Measurements from ENCODE around the gene OGG1.

The OGG1 gene

DNA sequence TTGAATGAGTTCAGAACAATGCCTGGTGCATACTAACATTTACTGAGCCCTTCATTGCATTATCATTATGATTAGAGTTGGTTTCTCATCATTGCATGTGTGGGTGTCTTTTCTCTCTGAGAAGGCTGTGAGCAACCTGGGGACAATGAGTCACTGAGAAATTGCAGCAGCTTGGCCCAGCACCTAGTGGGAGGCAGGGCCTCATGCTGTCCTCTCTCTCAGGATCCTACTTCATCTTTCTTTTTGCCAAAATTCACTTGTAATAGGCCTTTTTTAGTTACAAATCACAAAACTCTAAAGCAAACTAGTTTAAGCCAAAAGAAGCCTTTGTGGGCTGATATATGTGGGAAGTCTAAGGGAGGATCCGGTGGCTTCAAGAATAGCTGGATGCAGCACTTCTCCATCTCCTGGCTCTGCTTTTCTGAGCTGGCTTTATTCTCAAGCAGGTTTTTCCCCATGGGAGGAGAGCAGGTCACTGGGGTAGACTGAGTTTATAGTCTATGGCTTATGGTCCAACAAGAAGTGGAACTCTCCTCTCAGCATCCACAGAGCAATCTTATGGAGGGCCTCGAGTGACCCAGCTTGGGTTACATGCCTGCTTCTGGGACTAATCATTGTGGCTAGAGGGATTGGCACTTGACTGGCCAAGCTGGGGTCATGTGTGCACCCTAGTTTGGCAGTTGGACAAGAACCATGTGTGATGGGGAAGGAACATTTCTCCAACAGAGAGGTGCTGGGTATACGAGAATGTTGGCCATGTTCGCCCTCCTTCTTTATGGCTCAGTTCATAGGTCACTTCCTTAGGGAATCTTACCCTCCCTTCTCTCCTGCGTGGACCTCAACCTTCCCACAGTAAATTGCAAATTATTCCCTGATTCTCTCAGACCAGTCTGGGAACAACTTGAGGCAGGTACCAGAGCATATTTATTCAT, 28.7 kb downstream of the OGG1 start:
- Histone ChIP-seq H3K4me3 (no peak overlapping the region), H3K4me1 (no peaks in the 10 kb centered on the region), H3K27me3 (ENCODE audit: low read depth) (no peaks in the 10 kb centered on the region), H3K9me3 (no peaks in the 10 kb centered on the region), H3K36me3 (replicated peaks) (peaks cover 21% of the 10 kb centered on the region)
- DNase-seq (ENCODE audit: low spot score in 2 of 2) = no peak
- in situ Hi-C loops (cut with MboI; ENCODE audit: low sequenced_read_pairs) = no loop called here

DNA sequence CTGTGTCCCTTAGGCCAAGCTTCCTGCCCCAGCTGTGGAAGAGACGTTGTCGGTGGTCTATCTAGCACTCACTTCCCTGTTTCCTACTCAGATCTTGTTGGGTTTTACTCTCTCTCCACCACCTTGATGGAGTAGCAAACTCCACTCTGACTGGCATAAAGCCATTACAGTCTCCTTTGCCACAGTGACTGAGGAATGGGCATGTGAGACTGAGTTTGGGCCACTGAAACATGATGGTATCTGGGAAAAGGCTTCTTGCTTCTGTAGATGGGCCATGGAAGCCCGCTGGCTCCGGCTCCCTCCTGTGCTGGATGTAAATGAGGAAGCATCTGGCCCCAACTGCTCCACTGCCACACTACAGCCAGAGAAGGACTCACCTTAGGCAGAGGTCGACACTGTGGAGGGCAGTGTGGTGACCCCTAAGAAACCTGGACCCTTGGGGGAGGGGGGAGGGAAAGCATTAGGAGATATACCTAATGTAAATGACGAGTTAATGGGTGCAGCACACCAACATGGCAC, 29.4 kb downstream of the OGG1 start:
- DNase-seq (ENCODE audit: low spot score in 2 of 2) = no peak
- no peaks in the 10 kb centered on the region for H3K4me1 ChIP-seq
- in situ Hi-C loops (cut with MboI; ENCODE audit: low sequenced_read_pairs) = no loop called here

DNA sequence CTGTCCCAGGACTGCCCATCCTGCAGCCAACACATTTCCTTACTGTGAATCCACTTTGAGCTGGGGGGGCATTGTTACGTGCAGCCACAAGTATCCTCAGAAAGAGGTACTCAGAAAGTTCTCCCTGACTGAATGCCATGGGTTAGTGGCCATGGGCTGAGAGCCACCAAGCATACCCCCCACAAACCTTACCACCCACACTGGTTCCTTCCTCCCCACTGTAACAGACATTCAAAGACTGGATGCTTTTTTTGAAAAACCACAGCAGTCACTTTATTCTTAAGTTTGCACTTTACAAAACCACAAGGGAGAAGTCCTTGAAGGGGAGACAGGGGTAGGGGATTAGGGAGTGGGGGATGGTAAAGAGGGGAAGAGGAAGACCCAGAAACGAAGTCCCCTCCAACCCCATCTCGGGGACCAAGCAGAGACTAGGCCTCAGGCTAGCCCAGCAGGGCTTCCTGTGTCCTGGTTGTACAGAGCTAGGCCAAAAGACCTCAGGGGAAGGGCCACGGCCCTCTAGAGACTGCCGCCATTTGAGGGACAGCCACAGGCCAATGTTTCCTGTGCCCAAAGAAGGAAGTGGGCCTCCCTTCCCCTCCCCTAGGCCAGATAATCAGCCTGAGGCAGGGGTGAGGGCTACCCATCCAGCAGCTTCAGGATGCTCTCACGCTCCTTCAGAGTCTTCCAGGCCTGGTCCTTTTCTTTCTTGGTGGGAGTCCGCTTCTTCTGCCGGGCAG, 30.1 kb downstream of the OGG1 start:
- Histone ChIP-seq H3K4me3 (no peak overlapping the region), H3K9me3 (no peaks in the 10 kb centered on the region), H3K4me1 (no peaks in the 10 kb centered on the region), H3K36me3 (replicated peaks) (peaks cover 28% of the 10 kb centered on the region), H3K27me3 (ENCODE audit: low read depth) (no peaks in the 10 kb centered on the region)
- in situ Hi-C loops (cut with MboI; ENCODE audit: low sequenced_read_pairs) = no loop called here
- DNase-seq (ENCODE audit: low spot score in 2 of 2) = no peak

More for the DNA sequence above, 29.4 kb downstream of the OGG1 start:
- Histone ChIP-seq H3K27me3 (ENCODE audit: low read depth) (no peaks in the 10 kb centered on the region), H3K36me3 (replicated peaks) (peaks cover 23% of the 10 kb centered on the region), H3K9me3 (no peaks in the 10 kb centered on the region), H3K4me3 (no peak overlapping the region)

DNA sequence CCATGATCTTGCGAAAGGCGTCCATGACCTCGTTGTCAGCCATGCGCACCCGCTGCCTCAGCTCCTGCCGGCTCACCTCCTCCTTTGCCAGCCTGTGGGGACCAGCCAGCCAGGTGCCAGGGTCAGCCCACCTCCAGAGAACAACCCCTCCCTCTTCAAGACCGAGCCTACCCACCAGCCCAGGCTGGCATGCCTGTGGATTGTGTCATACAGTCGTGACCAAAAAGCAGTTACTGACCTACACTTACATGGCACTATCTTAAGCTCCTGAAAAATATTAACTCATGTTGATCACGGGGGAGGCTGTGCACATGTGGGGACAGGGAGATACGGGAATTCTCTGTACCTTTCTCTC, 30.7 kb downstream of the OGG1 start:
- Histone ChIP-seq H3K9me3 (no peaks in the 10 kb centered on the region), H3K4me3 (no peak overlapping the region), H3K36me3 (replicated peaks) (peaks cover 33% of the 10 kb centered on the region), H3K27me3 (ENCODE audit: low read depth) (no peaks in the 10 kb centered on the region), H3K4me1 (no peaks in the 10 kb centered on the region)
- DNase-seq (ENCODE audit: low spot score in 2 of 2) = no peak
- in situ Hi-C loops (cut with MboI; ENCODE audit: low sequenced_read_pairs) = no loop called here

DNA sequence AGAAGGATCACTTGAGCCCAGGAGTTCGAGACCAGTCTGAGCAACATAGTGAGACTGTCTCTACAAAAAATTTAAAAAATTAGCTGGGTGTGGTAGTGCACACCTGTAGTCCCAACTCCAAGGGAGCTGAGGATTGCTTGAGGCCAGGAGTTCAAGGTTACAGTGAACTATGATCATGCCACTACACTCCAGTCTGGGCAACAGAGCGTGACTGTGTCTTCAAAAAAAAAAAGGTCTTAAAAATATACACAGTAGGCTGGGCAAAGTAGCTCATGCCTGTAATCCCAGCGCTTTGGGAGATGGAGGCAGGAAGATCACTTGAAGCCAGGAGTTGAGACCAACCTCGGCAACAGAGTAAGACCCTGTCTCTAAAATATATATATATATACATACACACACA, 31.2 kb downstream of the OGG1 start:
- H3K36me3 ChIP-seq (replicated peaks) = peaks cover 36% of the 10 kb centered on the region
- H3K27me3 ChIP-seq (ENCODE audit: low read depth) = no peaks in the 10 kb centered on the region
- no peaks in the 10 kb centered on the region for H3K4me1 ChIP-seq
- no peak for DNase-seq (ENCODE audit: low spot score in 2 of 2)
- no peaks in the 10 kb centered on the region for H3K9me3 ChIP-seq
- in situ Hi-C loops (cut with MboI; ENCODE audit: low sequenced_read_pairs) = no loop called here
- H3K4me3 ChIP-seq = no peak overlapping the region

DNA sequence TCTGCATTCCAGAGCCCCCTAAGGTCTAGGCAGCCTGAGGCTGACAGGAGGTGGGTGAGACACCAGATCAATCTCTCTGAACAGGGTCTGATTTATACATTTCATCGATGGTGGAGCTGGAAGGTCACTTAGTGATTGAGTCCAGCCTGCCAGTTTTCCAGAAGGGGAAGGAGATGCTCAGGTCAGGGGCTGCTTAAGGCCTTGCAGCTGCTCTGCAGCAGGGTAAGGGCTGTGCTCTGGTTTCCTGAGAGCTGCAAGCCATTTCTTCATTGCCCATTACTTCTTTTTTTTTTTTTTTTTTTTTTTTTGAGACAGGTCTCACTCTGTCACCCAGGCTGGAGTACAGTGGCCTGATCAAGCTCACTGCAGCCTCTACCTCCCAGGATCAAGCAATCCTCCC, 31.8 kb downstream of the OGG1 start:
- H3K27me3 ChIP-seq (ENCODE audit: low read depth) = no peaks in the 10 kb centered on the region
- no peaks in the 10 kb centered on the region for H3K4me1 ChIP-seq
- H3K9me3 ChIP-seq = no peaks in the 10 kb centered on the region
- in situ Hi-C loops (cut with MboI; ENCODE audit: low sequenced_read_pairs) = no loop called here
- peaks cover 41% of the 10 kb centered on the region for H3K36me3 ChIP-seq (replicated peaks)
- DNase-seq (ENCODE audit: low spot score in 2 of 2) = no peak
- no peak overlapping the region for H3K4me3 ChIP-seq

DNA sequence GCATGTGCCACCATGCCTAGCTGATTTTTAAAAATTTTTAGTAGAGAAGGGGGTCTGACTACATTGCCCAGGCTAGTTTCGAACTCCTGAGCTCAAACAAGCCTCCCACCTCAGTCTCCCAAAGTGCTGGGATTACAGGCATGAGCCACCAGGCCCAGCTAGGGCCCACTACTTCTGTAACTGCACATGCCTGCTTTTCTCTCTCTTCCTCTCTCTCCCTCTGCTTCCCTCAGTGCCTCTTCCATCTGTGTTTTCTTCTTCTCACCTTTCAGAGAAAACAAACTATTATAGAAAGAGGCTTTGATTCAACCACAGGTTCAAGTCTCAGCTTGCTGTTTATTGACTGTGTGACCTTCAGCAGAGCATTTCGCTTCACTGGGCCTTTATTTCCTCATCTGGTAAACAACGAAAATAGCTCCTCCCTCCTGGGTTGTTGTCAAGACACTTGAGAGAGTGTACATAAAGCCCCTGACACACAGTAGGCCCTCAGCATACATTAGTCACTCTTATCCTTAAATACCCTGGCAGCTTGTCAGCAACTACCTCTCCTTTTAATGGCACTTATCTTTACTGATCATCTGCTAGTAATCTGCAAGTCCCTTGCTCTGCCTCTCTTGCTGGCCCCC, 32.3 kb downstream of the OGG1 start:
- Histone ChIP-seq H3K36me3 (replicated peaks) (peaks cover 46% of the 10 kb centered on the region), H3K9me3 (no peaks in the 10 kb centered on the region), H3K4me1 (no peaks in the 10 kb centered on the region), H3K4me3 (no peak overlapping the region), H3K27me3 (ENCODE audit: low read depth) (no peaks in the 10 kb centered on the region)
- in situ Hi-C loops (cut with MboI; ENCODE audit: low sequenced_read_pairs) = no loop called here
- DNase-seq (ENCODE audit: low spot score in 2 of 2) = no peak

DNA sequence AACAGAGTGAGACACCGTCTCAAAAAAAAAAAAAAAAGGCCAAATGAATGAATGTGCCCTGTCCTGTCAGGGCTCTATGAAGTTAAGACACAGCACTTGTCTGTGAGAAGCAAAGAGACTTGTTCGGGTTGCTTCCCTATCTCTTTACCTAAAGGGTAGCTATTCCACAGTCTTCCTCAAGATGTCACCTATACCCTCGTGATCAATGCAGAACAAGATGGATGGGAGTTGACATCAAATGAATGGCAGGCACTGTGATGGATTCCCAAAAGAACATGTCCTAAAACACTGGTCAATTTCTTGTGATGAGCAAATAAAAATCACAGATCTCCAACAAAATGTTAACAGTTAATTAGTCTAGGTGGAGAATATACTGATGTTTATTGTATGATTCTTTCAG, 33.0 kb downstream of the OGG1 start:
- no peak for DNase-seq (ENCODE audit: low spot score in 2 of 2)
- Histone ChIP-seq H3K27me3 (ENCODE audit: low read depth) (no peaks in the 10 kb centered on the region), H3K4me1 (no peaks in the 10 kb centered on the region), H3K9me3 (no peaks in the 10 kb centered on the region), H3K36me3 (replicated peaks) (peaks cover 48% of the 10 kb centered on the region), H3K4me3 (no peak overlapping the region)
- in situ Hi-C loops (cut with MboI; ENCODE audit: low sequenced_read_pairs) = no loop called here

DNA sequence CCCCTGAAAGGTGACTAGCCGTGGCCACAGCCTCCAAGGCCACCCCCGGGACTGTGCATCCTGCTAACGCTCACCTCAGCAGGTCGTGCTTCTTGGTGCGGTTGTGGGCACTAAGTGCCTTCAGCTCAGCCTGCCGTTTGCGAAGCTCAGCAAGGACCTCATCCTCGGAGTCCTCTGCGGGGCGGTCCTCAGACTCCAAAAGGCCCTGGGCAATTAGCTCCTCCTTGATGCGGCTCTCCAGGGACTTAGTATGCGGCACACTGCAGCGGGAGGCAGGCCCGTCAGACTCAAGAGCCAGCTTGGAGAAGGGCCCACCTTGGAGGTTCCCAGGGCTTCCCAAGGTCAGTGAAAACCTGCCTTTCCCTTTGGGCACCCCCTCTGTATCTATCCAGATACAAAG, 34.2 kb downstream of the OGG1 start:
- in situ Hi-C loops (cut with MboI; ENCODE audit: low sequenced_read_pairs) = no loop called here
- H3K27me3 ChIP-seq (ENCODE audit: low read depth) = no peaks in the 10 kb centered on the region
- H3K4me1 ChIP-seq = no peaks in the 10 kb centered on the region
- no peaks in the 10 kb centered on the region for H3K9me3 ChIP-seq
- no peak for DNase-seq (ENCODE audit: low spot score in 2 of 2)
- H3K4me3 ChIP-seq = no peak overlapping the region
- peaks cover 49% of the 10 kb centered on the region for H3K36me3 ChIP-seq (replicated peaks)

DNA sequence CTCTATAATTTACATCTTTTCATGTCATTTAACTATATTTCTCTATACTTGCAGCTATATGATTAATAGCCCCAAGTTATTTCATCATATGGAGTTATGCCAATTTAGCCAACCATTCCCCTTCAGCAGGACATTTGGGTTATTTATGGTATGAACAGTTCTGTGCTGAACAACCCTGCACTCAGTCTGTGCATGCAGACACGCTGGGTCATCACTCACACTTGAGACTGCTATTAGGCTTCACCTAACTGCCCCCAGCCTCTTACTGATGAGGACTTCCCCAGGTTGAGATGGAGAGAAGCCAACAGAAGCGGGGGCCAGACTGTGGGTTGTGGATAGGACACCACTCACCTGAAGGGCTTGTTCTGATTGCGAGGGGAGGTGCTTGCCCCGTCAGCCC, 35.2 kb downstream of the OGG1 start:
- in situ Hi-C loops (cut with MboI; ENCODE audit: low sequenced_read_pairs) = no loop called here
- no peak for DNase-seq (ENCODE audit: low spot score in 2 of 2)
- Histone ChIP-seq H3K9me3 (no peaks in the 10 kb centered on the region), H3K4me1 (no peaks in the 10 kb centered on the region), H3K4me3 (no peak overlapping the region), H3K27me3 (ENCODE audit: low read depth) (no peaks in the 10 kb centered on the region), H3K36me3 (replicated peaks) (peaks cover 59% of the 10 kb centered on the region)

DNA sequence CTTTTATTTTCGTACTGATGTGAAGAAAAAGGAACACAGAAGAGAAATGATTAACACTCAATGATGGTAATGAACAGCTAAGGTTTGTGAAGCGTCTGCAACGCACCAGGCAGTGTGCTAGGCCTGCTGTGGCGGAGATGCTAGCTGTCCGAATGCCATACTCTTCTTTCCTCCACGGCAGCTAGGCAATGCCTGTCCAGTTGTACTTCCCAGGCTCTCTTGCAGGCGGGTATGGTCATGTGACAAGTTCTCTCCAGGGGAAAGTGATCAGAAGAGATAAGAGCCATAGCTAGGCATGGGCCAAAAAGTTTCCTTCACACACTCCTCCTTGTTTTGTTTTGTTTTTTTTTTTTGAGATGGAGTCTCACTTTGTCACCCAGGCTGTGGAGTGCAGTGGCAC, 35.9 kb downstream of the OGG1 start:
- in situ Hi-C loops (cut with MboI; ENCODE audit: low sequenced_read_pairs) = no loop called here
- Histone ChIP-seq H3K9me3 (no peaks in the 10 kb centered on the region), H3K4me3 (no peak overlapping the region), H3K36me3 (replicated peaks) (peaks cover 58% of the 10 kb centered on the region), H3K27me3 (ENCODE audit: low read depth) (no peaks in the 10 kb centered on the region), H3K4me1 (no peaks in the 10 kb centered on the region)
- no peak for DNase-seq (ENCODE audit: low spot score in 2 of 2)

DNA sequence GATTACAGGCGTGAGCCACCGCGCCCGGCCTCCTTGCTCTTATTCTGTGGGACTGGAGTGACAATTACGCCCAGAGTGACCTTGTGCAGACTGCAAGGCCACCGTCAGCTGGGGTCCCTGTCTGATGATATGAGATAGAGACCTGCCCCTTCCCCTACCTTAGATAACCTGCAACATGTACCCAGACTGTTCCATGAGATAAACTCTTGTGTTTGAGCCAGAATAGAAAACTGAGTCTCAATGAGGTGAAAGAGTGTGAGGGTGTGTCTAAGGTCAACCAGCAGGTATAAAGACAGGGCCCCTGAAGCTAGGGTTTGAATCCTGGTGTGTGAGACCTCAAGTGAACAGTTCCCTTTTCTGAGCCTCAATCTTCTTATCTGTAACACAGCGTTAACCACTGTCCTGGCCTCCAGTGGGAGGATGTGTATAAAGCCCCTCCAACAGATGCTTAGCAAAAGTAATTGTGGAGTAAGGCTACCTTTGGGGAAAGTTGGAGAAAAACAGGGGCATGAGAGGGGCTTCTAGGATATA, 36.5 kb downstream of the OGG1 start:
- in situ Hi-C loops (cut with MboI; ENCODE audit: low sequenced_read_pairs) = no loop called here
- no peak for DNase-seq (ENCODE audit: low spot score in 2 of 2)
- Histone ChIP-seq H3K4me1 (no peaks in the 10 kb centered on the region), H3K4me3 (no peak overlapping the region), H3K9me3 (no peaks in the 10 kb centered on the region), H3K36me3 (replicated peaks) (peaks cover 54% of the 10 kb centered on the region), H3K27me3 (ENCODE audit: low read depth) (no peaks in the 10 kb centered on the region)

DNA sequence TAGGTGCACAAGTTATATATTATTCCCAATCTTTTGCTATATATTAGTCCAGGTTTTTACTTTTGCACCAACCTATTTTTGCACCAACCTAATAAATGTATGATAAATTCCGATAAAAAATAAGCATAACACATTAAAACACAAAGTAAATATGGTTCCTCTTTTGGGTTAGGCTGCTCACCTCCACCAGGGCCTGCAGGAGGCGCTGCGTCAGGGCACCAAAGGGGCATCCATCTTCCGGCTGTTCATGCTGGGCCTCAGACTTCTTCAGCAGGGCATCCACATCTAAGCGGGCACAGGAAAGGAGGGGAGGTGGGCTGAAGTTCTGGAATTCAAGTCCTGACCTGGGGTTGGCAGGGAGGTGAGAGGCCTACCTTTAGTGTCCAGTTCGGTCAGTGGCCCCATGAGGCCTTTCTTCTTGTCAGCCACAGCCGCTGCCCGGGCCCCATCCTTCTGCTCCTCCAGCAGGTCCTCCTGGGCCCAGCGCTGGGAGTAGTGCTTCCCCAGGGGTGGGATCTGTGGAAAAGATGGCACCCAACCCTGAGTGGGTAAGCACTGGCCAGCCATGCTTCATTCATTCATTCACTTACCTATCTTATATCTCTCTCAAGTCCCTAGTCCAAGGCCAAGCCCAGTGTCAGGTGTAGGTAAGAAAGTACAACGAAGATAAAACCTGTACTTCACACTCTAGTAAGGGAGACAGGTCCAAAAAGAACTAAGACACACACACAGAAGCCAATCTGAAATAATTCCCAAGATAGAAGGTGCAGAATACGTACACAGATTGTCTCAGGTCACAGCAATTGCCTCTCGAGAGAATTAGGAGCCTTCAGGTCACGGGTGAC, 37.3 kb downstream of the OGG1 start:
- Histone ChIP-seq H3K4me1 (no peaks in the 10 kb centered on the region; the same call in none of the 2 replicates), H3K27me3 (ENCODE audit: low read depth) (no peaks in the 10 kb centered on the region), H3K9me3 (no peaks in the 10 kb centered on the region), H3K4me3 (no peak overlapping the region), H3K36me3 (replicated peaks) (peaks cover 50% of the 10 kb centered on the region)
- no peak for DNase-seq (ENCODE audit: low spot score in 2 of 2)
- in situ Hi-C loops (cut with MboI; ENCODE audit: low sequenced_read_pairs) = no loop called here

All from HAP-1 (cell line).